Left colon (tissue), 2 donors: ENCODE data around the gene TEX30. TPM values are rescaled to one million over a fixed set of nuclear protein-coding genes. Genes with fewer than 3 reads are reported as not detected.

Source experiments
- ATAC-seq: fragments of 200-7000 bp; cut with Tn5 transposase; one replicate; pipeline ENCODE4 v1.9.1; 2020; ENCODE audit warnings: mild to moderate bottlenecking, moderate library complexity
- DNase-seq, 2 donors: peaks; one replicate each; pipeline ENCODE4 v3.0.0-alpha.2; 2020
- intact Hi-C, 2 donors: fragments of 100-400 bp; cut with DNase I in 1 of 2; cut with micrococcal nuclease in 1 of 2; formaldehyde crosslinking; loops; one replicate each; pipeline versions ENCODE4 v1.11.2 to v1.14.0; 2022; cut with DNase I, micrococcal nuclease
- long read RNA-seq: library from polyadenylated mRNA; unstranded; transcript quantifications from one replicate; pipeline ENCODE4 v2.0.0, GENCODE V29; 2021
- total RNA-seq, 2 donors: library from RNA; stranded (reverse); fragmentation: NEBNext Ultra II Directional; extraction: Animal tissue kit (Norgen Biotek cat#: 25700); gene quantifications; one replicate each; pipeline ENCODE4 v1.2.1, GENCODE V29; 2021
- donor health status: DM: no; HTN: no; CAD: no.
- donor health status: DM: yes; HTN: yes; CAD: no.

The TEX30 gene
- total RNA-seq: 1 to 10 TPM; 3.8 to 4.0 TPM
- long read RNA-seq, partial matches to known transcripts: 0 of 3 reads
- long read RNA-seq, other reads (novel, unspliced or antisense): 0 of 3 reads

DNA sequence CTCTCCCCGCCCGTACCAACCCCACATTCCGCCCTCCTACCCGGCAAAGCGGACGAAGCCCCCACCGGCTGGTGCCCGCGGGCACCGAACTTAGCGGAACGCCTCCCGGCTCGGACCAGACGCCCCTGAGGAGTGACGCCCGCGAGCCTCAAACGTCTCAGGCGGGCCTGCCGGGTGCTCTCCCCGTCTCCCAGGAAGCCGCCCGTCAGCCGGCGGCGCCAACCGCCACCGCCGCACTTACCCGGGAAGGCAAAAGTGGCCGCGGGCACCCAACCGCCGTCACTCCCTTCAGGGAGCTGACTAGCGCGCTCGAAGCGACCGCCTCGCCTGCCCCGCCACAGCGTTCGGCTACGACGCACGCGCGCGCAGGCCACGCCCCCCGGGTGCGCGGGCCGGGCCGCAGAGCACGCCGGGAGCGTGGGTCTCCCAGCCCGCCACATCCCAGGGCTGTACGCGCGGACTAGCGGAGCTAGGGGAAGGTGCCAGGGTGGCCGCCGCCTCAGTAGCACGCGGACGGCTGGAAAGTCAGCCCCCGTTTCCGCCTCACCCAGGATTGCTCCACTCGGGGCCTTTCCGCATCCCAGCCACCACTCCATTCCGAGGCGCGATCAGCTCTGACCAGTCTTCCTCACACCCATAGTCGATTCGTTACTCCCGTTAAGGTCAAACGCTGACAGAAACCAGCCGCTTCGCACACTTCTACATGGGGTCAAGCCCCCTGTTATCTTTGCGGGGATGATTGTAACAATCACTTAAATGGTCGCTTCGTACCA is at the start of gene TEX30:
Gene TEX30 (minus strand): TSS at position 346 of the 773 bp plus-strand sequence. CDS start 3,760 bp downstream, outside the sequence.
- DNase-seq (peak; percentile 77 to 88), ATAC-seq (peak; percentile 99)
- intact Hi-C loops: no loop called here

DNA sequence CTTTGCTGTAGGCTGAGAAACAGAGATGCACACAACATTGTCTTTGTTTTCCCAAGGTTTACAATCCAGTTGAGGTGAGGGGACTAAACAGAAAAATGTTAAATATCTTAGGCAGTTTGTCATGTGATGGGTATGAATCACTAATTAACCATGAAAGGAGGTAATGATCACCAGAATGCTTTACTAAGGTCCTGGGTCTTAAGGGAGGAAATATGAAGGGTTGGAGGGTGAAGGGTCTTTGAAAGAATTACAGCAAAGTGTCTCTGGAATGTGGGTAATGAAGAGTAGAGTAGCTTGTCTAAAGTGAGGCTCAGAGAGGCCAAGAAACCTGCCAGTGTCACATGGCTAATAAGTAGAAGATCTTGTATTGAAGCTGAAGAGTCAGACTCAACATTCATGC is 44.3 kb upstream of the TEX30 start:
- intact Hi-C loops: no loop called here
- ATAC-seq (no peak), DNase-seq (no peak)

DNA sequence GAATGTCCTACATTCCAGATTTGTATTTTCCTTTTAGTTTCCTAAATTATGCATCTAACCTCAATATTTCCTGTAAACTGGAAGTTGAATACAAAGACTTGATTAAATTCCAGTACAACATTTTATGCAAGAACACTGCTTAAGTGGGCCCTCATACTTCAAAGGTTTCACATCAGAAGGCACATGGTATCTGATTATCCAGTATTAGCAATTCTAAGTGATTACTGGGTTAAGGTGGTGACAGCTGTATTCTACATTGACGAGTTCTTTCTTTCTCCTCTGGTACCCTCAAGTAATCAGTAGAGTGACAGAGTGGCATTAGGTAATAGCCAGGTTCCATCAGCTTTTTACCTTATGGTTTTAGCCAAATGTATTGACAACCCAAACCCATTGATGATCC is 43.7 kb upstream of the TEX30 start:
- no peak for ATAC-seq
- no peak for DNase-seq
- intact Hi-C loops: no loop called here

DNA sequence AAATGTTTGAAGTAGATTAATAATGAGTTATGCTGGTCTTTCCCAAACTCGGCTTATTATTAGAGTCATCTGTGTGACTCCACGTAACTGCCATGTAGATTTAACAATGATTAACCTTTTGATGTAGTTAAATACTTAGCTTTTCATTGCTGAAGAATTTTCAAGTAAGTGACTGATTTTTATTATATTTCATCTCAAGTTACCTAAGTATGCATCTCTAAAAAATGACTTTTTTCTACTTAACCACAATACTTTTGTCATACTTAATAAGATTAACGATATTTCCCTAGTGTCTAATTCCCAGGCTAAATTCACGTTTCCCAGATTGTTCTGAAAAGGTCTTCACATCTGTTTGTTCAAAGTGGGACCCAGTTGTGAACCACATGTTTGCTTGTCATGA is 43.1 kb upstream of the TEX30 start:
- ATAC-seq (no peak), DNase-seq (no peak)

DNA sequence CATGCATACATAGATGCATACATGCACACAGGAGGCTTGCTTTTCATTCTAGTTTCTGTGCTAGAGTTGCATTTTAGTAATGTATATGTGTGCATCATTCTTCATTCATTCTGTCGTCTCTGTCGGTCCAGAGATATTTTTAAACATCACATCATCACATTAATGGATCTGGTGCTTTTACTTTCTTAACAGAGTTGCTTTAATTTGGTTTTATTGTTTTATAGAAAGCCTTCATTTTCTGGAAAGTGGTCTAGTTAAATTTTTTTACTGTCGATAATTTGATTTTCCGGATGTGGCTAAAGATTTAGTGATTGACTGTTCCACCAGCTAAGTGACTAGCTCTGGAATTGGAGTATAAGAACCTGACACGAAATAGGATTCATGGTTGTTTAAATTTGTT is 42.2 kb upstream of the TEX30 start:
- intact Hi-C loops: no loop called here
- no peak for ATAC-seq
- DNase-seq: no peak

More for the DNA sequence above, 43.1 kb upstream of the TEX30 start:
- intact Hi-C loops: no loop called here

DNA sequence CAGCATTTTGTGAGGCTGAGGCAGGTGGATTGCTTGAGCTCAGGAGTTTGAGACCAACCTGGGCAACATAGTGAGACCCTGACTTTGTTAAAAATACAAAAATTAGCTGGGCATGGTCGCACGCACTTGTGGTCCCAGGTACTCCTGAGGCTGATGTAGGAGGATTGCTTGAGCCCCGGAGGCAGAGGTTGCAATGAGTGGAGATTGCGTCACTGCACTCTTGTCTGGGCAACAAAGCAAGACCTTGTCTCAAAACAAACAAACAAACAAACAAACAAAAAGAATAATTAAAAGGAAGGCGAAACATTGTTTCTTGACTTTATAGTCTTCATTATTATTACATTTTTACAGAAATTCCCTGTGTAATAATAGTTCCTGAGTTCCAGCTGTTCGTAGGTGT is 41.2 kb upstream of the TEX30 start:
- no peak for DNase-seq
- ATAC-seq: no peak
- intact Hi-C loops: no loop called here

DNA sequence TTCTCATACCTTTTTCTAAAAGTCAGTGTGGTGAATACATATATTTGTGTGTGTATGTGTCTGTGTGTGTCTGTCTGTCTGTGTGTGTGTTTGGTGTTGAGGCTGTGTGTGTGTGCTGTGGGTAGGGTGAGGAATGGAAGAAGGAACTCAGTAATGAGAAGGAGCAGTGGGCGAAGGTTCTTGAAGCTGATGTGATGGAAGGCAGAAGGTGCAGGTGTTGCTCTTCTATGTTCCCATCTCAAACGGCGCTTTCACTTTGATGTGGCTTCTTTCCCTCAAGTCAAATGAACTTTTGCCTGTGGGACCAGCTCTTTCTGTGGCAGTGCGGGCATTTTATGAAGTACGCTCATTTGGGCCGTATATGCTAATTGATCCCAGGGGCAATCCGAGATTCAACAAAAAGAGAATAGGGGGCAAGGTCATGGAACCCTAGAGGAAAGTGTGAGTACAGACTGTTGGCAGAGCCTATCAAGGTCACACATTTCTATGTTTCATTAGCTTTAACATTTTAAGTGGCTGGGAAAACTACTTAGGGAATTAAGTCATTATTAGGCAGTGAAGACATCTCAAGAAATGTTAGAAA is 40.5 kb upstream of the TEX30 start:
- ATAC-seq (no peak), DNase-seq (no peak)
- intact Hi-C loops: no loop called here

DNA sequence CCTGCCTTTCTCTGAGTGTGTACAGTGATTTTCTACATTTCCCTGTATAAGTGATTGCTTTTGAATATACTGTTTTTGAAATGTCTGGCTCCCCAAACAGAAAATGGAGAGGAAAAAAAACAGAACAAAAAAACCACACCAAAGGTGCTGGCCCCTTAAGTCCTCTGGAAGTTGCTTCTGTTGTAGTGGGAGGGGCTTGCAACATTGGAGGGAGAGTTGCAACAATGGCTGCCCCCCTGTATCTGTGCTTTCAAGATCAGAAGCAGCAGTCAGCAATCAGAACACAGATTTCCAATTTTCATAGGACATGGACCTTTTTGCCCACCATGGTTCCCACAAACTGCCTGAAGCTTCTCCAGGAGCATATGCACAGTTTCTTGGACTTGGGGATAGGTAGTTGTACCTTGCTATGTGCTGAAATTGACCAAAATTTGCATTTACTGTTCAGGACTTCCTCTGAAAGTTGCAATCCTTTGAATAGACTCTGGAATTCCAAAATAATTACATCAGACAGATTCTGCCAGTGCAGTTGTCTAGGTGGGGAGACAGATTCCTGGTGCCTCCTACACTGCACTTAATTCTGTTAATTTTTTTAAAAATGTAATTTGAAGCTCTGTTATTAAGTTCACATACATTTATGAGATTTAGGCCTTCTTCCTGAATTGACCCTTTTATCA is 39.2 kb upstream of the TEX30 start:
- no peak for ATAC-seq
- intact Hi-C loops: no loop called here
- DNase-seq: no peak

DNA sequence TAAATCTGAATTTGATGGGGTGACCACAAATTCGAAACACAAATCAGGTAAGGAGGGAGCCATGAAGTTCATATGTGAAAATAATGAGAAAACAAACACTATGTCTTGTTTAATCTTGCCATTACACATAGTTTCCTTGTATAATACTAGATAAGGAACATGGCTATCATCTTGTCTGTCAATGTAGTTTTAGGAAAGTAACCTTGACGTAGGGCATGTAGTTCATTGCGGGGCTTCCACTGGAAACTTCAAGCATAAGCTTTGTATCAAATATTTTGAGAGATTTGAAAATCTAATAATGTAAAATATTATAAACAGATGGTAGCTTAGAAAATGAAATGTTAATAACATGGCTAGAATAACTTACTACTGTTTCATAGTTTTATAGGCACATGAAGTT is 34.1 kb upstream of the TEX30 start:
- no peak for ATAC-seq
- no peak for DNase-seq
- intact Hi-C loops: no loop called here

DNA sequence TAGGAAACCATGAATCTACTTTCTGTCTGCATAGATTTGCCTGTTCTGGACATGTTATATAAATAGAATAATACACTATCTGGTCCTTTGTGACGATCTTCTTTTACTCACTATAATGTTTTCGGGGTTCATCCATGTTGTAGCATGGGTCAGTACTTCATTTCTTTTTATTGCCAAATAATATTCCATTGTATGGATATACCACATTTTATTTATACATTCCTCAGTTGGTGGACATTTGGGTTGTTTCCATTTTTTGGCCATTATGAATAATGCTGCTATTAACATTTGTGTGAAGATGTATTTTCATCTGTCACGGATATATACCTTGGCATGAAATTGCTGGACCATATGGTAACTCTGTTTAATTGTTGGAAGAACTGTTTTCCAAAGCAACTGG is 32.1 kb upstream of the TEX30 start:
- DNase-seq (no peak), ATAC-seq (no peak)
- intact Hi-C loops: no loop called here

DNA sequence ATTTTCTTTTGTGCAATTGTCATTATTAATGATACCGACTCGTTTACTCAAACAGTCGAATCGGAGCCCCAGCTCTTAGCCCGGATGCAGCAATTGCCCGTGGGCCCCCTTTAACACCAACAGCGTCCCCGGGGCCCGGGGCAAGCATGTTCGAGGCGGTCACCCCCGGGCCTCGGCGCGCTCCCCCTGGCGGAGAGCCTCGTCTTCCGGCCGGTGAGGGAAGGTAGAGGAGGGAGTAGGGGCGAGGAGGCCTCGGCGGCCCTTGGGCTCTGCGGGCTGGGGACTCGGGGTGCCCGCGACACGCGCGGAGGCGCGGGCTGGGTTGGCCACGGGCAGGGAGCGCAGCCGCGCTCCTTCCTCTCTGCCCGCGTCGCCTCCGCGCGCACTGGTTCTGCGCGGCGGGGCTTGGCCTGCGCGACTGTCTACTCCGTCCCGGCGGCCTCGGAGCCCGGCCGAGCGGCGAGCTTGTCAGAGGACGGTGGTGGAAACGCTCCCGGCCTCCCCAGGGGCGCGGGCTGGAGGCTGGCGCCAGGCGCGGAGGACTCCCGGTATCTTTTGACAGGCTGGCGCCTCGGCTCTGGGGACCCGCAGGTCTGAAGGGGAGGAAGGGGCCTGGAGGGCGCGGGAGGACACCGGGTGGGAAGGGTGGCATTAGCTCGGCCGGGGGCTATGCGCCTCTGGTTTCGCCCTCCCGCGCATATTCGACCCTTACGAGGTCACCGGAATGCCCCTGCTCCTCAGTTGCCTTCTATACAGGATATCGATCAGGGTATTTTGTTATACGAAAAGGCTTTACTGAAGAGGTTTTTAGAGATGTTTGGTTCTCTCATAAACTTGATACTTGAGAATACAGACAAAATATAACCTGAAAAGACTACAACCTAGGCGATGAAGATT is 26.8 kb upstream of the TEX30 start:
- ATAC-seq (peak; percentile 84), DNase-seq (peak; percentile 79 to 90)
- intact Hi-C loops: no loop called here

DNA sequence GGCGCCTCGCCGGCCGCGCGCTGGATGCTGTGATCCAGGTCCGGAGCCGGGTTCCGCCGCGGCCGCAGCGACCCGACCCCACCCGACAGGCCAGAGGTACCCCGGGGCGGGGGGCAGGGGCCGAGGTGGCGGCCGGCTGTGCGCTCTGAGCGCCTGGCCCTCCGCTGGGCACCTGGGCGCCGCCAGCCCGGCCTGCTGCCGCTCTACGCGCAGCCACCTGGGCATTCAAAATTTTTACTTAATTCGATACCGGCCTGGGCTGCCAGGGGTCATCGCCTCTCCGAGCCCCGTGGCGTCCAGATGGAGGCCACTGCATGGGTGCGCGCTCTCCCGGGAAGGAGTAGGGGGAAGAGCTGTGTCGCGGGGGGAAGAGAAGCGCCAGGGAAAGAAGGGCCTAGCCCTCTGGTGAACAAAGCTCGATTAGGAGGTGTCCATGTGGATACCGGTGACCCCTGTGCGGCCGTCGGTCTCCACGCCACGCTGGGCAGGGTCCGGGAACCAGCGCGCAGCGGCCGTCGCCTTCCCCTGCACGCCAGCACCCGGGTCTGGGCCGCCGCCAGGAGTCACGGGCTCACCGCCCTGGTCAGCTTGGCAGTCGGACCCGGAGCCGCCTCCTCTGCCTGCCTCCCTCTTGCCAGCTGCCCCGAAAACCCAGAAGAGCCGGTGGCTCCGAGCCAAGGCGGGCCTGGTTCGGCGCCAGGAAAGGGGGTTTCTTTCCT is 26.0 kb upstream of the TEX30 start:
- ATAC-seq (peak; percentile 26), DNase-seq (peak; percentile 27 to 39)
- intact Hi-C loops: no loop called here

DNA sequence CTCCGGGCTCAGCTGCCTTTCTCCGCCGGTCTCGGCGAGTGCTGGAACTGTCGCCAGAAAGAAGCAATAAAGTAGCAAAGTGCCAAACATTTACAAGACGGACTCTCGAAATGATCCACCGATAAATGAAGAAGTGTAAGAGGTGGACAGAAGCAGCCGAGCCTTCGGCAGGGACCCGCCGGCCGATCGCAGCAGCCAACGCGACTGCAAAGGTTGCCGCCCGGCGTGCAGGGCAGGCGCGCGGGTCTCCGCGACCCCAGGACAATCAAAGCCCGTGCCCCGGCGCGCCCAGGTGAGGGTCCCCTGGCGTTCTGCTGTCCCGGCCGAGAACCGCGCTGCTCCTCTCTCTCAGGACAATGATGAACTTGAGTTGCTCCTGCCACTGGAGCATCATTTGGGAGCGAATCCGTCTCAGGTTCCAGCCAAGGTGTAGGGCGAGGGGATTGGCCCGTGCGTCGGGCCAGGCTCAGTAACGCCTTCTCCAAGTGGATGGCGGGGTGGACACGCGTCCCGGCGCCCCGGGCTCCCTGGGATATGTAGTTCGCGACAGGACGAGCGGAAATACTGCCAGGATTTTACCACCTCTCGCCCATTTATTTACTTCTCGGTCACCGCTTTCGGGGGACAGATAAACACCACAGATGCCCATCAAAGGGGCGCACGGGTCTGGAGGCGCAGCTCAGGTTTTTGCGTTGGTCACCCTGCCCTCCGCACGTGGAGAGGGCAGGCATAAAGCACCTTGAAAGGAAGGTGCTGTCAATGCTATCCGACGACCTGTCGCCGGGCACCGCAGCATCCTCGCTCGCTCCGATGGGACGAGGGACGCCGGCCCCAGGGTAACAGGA is 25.2 kb upstream of the TEX30 start, which contains the start of the genes BIVM and POGLUT2:
Gene BIVM (plus strand): TSS at position 539 of the 845 bp plus-strand sequence. CDS start 8,149 bp downstream, outside the sequence.
Gene POGLUT2 (minus strand): TSS at position 396 of the 845 bp plus-strand sequence. CDS start 306 bp downstream, at position 90.
- peak; percentile 92 for ATAC-seq
- intact Hi-C loops: no loop called here
- DNase-seq: peak; percentile 89 to 93

DNA sequence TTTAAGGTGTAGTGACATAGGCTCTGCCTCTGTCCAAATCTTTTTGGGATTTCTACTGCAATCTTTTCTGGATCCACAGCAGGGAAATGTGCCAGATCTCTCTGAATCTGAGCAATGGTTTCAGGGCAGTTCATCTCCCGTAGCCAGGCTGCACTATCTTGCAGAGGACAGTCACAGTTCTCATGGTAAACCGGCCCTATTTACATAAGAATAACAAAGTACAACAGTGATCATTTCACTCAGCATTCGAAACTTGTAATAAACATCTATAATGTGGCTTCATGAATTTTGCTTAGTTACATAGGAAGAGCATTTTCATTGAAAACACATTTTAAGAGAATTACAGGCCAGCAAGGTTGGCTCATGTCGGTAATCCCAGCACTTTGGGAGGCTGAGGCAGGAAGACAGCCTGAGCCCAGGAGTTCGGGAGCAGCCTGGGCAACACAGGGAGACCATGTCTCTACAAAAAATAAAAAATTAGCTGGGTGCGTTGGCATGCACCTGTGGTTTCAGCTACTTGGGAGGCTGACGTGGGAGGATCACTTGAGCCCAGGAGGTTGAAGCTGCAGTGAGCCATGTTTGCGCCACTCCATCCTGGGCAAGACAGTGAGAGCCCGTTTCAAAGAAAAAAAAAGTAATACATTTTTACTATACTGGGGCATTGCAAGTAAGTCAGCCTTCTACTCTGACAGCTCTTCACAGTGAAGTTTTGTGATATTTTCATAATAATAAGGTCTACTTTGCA is 20.2 kb upstream of the TEX30 start:
- intact Hi-C loops: no loop called here
- DNase-seq: no peak
- no peak for ATAC-seq

DNA sequence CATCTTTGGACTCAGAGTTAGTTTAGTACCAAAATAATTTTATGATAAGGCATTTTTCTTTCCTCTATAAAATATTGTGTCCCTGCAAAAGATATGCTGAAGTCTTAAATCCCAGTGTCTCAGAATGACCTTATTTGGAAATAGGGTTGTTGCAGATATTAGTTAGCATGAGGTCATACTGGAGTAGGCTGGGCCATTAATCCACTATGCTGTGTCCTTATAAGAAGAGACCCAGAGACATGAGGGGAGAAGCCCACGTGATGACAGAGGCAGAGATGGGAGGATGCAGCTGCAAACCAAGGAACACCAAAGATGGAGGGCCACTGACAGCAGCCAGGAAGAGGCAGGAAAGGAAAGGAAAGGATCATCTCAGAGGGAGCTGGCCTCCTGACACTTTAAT is 18.8 kb upstream of the TEX30 start:
- intact Hi-C loops: no loop called here
- no peak for ATAC-seq
- DNase-seq: no peak

DNA sequence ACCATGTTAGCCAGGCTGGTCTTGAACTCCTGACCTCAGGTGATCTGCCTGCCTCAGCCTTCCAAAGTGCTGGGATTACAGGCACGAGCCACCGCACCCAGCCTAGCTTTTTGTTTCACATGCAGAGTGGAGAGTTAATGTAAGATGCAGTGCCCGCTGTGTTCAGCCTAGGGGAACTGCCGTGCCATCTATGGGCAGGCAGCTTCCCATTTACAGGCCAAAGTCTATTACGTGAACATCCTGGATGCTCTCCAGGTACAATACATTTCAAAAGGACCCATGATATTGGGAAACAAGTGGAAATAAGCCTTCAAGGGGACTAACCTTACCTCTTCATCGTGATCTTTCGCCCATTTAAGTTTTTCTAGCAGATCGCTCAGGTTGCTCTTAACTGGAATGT is 15.1 kb upstream of the TEX30 start:
- DNase-seq (no peak), ATAC-seq (no peak)
- intact Hi-C loops: no loop called here

DNA sequence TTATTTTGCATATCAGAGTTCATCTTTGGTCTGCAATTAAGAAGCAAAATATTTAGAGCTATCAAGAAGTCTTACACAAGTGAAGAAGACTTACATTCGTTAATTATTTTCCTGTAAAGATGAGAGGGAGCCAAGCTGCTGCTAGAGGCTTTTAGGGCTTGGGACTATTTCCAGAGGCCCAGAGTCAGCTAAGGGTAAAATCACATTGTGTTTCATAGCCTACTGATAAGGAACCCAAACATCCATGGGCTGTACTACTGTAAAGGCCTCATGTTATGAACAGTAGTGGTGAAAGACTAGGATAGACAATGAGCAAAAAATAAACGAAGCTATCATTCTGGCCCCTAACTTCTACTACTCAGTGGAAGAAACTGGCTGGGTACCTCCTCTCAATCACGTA is 10.9 kb upstream of the TEX30 start:
- intact Hi-C loops: no loop called here
- ATAC-seq (no peak), DNase-seq (no peak)
